GM21447 (cell line): ENCODE results near the gene TNFSF13.

Experiments used
- ATAC-seq: cut with Tn5 transposase; IDR thresholded peaks from one replicate; pipeline ENCODE4 v1.9.1; 2021; ENCODE audit not compliant: unreplicated experiment

The TNFSF13 gene

DNA sequence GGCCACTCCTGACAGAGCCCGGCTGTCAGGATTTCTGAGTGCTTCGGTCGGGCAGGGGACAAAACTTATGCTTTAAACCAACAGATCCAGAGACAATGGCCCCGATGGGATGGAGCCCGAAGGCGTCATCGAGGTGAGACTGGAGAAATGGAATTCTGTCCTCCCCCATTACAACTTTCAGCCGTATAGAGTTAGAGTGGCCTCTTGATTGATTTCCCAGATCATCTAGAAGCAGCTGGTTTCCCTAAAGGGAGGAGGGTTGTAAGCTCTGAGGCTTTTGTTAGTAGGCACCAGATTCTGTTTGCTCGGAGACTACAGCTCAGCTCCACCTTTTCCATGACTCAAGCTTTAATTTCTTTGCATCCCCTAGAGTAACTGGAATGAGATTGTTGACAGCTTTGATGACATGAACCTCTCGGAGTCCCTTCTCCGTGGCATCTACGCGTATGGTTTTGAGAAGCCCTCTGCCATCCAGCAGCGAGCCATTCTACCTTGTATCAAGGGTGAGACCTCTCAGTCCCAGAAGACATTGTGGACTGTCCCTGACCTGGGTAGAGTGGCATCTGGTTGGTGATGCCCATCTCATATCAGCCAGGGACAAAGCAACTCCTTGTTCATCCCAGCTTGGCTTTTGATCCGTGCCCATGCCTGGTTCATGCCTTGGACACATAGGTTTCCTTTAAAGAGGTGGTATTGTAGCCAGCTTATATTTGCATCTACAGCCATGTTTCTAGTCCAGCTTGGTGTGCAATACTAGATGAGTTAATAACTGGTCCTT, 15.8 kb downstream of the TNFSF13 start:
- no peak for ATAC-seq

DNA sequence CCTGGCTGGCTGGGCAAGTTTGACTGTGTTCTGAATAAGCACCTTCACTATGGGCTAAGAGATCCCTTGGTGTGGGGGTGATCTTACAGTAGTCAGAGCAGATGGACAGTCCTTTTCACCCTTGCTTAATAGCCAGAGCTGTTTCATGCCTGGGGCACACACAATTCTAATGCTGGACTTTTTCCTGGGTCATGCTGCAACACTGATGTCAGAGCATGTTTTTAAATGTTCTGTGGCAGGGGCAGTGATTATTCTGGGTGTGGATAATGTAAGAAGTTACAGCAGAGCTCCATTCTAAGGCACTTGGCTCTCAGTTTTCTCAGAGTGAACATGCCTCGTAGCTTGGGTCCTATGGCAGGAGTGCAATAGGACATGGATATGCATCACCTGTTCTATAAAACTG, 16.9 kb downstream of the TNFSF13 start:
- no peak for ATAC-seq

DNA sequence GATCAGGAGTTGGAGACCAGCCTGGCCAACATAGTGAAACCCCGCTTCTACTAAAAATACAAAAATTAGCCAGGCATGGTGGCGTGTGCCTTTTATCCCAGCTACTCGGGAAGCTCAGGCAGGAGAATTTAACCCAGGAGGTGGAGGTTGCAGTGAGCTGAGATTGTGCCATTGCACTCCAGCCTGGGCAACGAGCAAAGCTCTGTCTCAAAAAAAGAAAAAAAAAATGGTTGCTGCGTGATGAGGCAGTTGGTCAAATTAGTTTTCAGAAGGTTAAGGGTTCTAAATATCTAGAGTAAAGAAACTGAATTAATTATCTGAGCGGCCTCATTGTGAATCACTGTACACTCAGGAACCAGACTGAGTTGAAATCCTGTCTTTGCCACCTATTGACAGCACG, 17.4 kb downstream of the TNFSF13 start:
- ATAC-seq = no peak

DNA sequence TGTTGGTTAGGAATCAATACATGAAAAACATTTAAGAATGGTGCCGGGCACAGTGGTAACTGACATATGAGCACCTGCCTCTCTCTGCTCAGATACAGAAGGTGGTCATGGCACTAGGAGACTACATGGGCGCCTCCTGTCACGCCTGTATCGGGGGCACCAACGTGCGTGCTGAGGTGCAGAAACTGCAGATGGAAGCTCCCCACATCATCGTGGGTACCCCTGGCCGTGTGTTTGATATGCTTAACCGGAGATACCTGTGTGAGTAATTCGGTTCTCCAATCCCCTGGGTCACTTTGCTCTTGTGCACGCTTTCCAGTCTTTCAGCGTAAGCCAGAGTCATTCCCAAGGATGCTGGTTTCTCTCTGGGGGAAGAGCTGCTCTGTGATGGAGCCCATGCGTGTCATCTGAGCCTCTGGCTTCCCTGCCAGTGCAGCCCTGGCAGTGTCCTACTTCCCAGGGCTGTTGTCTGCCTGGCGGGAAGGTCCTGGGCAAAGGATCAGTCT, 17.9 kb downstream of the TNFSF13 start:
- ATAC-seq = no peak

DNA sequence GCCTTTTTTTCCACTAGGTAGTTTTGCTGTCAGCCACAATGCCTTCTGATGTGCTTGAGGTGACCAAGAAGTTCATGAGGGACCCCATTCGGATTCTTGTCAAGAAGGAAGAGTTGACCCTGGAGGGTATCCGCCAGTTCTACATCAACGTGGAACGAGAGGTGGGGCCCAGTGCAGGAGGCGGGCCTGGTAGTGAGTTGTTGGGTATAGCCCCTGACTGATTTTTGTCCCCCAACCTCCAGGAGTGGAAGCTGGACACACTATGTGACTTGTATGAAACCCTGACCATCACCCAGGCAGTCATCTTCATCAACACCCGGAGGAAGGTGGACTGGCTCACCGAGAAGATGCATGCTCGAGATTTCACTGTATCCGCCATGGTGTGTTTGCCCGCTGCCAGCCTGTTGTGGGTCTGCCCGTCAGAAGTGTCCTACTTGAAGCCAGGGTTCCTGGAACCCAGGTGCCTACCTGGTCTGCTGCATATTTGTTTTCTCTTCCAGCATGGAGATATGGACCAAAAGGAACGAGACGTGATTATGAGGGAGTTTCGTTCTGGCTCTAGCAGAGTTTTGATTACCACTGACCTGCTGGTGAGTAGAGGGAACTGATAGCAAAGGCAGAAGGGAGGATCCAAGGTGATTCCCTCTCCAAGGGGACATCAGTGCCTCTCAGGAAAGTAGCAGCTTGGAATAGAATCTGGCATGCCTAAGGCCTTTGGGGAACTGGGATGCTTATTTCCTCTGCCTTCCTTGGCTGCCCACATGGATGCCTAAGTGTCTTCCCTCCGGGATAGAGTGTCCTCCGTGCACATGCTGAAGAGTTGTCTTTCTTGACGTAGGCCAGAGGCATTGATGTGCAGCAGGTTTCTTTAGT, 19.0 kb downstream of the TNFSF13 start:
- no peak for ATAC-seq

DNA sequence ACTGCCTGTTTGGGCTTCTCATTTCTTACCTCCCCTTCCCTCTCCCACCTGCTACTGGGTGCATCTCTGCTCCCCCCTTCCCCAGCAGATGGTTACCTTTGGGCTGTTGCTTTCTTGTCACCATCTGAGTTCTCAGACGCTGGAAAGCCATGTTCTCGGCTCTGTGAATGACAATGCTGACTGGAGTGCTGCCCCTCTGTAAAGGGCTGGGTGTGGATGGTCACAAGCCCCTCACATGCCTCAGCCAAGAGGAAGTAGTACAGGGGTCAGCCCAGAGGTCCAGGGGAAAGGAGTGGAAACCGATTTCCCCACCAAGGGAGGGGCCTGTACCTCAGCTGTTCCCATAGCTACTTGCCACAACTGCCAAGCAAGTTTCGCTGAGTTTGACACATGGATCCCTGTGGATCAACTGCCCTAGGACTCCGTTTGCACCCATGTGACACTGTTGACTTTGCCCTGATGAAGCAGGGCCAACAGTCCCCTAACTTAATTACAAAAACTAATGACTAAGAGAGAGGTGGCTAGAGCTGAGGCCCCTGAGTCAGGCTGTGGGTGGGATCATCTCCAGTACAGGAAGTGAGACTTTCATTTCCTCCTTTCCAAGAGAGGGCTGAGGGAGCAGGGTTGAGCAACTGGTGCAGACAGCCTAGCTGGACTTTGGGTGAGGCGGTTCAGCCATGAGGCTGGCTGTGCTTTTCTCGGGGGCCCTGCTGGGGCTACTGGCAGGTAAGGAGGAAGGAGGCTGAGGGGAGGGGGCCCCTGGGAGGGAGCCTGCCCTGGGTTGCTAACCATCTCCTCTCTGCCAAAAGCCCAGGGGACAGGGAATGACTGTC, 20.7 kb downstream of the TNFSF13 start, which contains the start of gene CD68:
Gene CD68, plus strand, starts transcription at position 638 of the 833 bp plus-strand sequence. Its CDS starts 40 bp downstream, at position 678.
- ATAC-seq = peak; percentile 46

DNA sequence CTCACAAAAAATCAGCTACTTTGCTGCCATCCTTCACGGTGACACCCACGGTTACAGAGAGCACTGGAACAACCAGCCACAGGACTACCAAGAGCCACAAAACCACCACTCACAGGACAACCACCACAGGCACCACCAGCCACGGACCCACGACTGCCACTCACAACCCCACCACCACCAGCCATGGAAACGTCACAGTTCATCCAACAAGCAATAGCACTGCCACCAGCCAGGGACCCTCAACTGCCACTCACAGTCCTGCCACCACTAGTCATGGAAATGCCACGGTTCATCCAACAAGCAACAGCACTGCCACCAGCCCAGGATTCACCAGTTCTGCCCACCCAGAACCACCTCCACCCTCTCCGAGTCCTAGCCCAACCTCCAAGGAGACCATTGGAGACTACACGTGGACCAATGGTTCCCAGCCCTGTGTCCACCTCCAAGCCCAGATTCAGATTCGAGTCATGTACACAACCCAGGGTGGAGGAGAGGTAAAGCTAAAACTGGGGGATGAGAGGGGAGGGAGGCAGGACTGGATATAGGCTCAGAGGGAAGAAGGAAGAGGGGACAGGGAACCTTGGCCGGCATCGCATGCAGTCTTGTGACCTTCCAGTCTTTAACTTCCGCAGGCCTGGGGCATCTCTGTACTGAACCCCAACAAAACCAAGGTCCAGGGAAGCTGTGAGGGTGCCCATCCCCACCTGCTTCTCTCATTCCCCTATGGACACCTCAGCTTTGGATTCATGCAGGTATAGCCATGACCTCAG, 21.5 kb downstream of the TNFSF13 start:
- no peak for ATAC-seq

DNA sequence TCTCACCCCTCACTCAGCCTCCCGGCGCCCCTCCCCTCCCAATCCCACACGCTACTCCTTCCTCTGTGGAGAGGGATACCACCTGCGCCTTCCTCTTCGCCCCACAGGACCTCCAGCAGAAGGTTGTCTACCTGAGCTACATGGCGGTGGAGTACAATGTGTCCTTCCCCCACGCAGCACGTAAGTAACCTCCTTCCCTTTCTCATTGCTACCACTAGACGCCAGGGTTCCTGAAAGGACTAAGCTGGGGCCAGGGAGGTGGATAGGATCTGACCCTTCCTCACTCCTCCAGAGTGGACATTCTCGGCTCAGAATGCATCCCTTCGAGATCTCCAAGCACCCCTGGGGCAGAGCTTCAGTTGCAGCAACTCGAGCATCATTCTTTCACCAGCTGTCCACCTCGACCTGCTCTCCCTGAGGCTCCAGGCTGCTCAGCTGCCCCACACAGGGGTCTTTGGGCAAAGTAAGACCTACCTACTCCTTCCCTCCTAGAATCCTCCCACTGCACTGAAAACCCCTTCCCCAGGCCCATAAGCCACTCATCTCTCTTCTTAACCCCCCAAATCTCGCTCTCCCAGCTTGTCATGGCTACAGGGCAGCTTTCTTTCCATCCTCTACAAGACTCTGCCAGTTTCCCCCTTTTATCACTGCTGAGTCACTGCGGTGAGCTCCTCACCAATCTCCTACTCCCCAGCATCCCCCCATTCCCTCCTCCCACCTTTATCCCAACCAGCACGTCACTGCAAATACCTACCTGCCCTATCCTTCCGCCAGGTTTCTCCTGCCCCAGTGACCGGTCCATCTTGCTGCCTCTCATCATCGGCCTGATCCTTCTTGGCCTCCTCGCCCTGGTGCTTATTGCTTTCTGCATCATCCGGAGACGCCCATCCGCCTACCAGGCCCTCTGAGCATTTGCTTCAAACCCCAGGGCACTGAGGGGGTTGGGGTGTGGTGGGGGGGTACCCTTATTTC, 22.3 kb downstream of the TNFSF13 start:
- ATAC-seq = no peak

DNA sequence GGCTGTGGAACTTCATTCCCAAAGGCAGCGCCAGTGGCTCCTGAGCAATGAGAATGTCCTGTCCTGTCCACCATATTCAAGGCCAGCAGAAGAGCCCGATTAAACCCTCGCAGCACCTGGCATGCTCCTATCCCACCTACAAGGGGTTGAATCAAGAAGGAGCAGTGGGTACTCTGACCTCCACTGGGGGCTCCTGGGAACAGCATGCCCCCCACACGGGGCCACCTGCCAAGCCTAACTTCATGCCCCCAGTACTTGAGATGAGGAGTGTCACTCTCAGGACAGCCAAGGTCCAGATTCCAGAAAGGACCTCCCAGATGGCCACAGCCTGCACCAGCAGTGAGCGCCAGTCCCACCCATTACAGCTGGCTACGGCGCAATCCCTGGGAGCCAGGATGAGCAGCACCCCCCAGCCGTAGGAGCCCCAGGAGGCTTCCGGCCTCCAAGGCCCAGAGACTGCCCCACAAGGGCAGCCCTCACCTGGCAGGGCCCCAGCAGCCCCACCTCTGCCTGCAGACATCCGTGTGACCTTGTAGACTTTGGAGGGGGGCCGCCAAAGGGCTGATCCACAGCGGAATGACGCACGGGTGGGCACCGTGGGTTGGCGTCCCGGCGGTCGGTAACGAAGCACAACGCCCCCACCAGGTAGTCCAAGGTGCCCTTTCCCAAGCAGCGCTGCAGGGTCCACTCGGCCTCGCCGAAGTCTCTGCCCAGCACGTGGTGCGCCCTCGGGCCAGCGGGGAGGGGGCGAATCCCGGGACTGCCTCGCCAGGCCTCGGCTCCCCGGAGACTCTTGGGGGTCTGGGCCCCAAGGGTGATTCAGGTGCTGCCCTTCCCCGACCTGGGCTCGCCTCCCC, 24.1 kb downstream of the TNFSF13 start:
- ATAC-seq = no peak

DNA sequence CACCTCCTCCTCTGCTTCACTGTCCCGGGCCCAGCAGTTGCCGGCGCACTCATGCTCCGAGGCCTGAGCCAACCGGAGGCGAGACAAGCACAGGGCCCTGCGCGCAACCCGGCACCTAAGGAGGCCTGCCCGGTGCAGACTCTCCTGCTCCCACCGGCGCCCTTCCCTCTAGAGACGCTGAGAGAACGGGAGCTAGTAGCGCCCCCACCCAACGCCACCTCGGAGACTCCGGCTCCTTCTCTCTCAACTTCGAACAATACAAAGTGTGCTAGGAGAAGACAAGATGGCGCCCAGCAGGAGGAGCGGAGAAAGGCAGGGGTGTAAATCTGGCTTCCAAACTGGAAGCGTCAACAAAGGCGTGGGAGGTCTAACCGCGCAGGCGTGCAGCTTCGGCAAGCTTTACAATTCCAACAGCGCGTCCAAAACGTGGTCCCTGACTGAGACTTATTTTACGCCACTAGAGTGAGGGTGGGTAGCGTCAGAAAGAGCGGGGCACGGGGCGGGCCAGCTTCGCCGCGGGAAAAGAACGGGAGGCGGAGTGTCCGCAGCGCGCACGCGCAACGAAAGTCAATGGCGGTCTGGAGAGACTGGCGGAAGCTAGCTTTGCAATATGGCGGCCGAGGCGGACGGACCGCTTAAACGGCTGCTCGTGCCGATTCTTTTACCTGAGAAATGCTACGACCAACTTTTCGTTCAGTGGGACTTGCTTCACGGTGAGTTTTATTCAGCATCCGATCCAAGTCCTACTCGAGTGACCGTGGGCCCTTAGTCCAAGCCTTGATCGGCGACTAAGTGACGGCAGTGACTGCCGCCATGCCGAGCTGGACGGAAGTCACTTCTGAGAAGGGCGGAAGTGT, 24.9 kb downstream of the TNFSF13 start, which contains the start of gene MPDU1:
Gene MPDU1, plus strand, starts transcription at position 600 of the 857 bp plus-strand sequence. Its CDS starts 11 bp downstream, at position 611.
- ATAC-seq = peak; percentile 57

DNA sequence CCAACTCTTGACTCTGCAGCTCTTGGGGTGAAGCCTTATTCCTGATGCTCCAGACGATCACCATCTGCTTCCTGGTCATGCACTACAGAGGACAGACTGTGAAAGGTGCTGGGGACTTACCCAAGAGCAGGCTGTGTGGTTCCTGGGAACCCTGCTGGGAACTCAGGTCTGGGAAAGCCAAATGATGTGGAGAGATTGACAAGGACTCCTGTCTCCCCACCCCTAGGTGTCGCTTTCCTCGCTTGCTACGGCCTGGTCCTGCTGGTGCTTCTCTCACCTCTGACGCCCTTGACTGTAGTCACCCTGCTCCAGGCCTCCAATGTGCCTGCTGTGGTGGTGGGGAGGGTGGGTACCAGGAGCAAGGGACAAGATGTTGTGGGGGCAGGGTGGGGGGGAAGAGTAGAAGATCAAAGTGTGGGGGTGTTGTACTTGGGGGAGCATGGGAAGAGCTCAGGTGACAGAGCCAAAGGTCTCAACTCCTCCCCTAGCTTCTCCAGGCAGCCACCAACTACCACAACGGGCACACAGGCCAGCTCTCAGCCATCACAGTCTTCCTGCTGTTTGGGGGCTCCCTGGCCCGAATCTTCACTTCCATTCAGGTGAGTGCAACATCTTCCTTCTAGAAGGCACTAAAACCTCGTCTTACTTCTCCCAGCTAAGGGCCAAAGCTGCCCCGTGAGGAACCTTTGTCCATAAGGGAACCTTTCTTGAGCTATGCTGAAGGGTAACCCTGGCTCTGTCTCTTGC, 28.3 kb downstream of the TNFSF13 start:
- no peak for ATAC-seq

DNA sequence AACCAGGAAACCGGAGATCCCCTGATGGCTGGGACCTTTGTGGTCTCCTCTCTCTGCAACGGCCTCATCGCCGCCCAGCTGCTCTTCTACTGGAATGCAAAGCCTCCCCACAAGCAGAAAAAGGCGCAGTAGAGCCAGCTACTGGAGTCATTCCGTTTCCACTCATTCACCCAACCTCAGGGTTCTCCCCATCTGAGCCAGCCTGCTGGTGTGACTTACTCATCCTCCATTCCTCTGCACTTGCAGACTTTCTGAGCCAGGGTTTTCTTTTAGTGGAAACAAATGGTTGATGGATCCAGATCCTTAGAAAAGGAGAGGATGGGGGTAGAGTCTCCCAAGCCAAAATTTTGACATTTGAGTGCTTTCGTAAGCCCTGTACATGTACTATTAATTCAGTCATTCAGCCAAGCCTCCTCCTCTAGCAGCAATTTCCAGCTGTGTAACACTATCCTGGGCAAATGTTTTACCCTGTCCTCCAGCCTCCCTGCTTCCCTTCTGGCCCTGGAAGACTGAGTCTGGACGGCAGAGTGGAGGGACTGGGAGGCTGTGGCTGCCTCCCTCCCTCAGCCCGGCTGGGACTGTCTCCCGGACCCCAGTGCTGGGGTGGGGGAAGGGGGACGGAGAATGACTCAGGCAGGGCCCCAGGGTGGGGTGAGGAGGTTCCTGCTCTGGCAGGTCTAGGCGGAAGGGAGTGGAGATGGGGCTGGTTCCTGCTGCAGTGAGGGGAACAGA, 29.0 kb downstream of the TNFSF13 start:
- ATAC-seq = no peak

DNA sequence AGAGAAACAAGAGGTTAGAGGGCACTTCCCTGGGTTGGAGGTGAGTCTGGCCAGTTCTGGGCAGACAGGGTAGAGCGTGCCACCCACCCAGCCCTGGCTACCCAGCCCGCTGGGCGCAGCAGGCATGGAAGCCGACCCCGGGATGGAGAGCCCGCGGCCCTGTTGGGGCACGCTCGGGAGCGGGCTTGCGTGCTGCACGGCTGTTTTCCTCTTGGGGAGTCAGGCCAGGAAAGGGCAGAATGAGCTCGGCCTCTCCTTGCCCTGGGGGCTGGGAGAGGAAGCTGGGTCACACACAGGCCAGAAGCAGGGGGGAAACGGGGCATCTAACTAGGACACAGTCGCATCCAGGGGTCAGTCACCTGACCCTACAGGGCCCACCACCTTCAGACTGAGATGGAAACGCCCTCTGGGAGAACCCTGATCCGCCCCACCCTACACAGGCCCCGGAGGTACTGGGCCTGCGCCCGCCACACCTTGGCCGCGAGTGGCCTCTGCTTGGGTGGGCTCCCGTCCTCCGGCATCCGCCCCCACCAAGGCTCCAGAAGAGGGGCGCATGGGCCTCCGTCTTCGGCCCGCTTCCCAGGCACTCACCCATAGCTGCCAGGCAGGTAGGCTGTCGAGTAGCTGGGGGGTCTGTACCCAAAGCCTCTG, 30.1 kb downstream of the TNFSF13 start:
- no peak for ATAC-seq

DNA sequence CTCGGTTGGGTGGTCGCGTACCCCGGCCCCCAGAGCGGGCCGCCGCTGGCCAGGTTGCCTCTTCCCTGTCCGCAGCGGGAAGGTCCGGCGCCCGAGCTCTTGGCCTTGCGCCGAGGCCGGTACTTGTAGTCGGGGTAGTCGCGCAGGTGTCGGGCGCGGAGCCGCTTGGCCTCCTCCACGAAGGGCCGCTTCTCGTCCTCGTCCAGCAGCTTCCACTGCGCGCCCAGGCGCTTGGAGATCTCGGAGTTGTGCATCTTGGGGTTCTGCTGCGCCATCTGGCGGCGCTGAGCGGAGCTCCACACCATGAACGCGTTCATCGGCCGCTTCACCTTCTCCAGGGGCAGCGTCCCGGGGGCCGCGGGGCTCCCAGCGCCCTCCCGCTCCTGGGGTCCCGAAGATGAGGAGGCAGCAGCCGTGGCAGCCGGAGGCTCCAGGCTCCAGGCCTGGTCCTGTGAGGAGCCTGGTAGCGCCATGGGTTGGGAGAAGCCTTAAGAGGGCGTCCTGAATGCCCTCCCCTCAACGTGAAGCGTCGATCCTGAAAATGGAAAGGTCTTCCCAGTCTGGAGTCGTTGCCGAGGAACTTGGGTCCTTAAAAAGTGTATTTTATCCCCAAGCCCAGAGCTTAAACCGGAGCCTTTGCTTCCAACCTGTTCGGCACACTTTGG, 30.8 kb downstream of the TNFSF13 start:
- ATAC-seq = no peak
